Vagina (tissue), 2 donors: ENCODE measurements around the gene DKC1. TPM values are rescaled to one million over a fixed set of nuclear protein-coding genes. Genes with fewer than 3 reads are reported as not detected.

ENCODE experiments used
- DNase-seq, 2 donors: peaks; one replicate each; pipeline ENCODE4 v3.0.0-alpha.2; 2017; ENCODE audit errors: extremely low spot score in 2 of 2
- H3K27ac ChIP-seq: fragments of 200-600 bp; sonication (generic); one replicate; pipeline ENCODE4 v1.5.1; 2019
- H3K27me3 ChIP-seq: fragments of 200-600 bp; sonication (generic); one replicate; pipeline ENCODE4 v1.5.1; 2019
- H3K36me3 ChIP-seq, 2 donors: fragments of 200-600 bp; sonication (generic); one replicate each; pipeline ENCODE4 v1.5.1; 2017 to 2019
- H3K4me1 ChIP-seq: fragments of 200-600 bp; sonication (generic); one replicate; pipeline ENCODE4 v1.5.1; 2019
- H3K4me3 ChIP-seq, 2 donors: fragments of 200-600 bp; sonication (generic); 1 replicate in 1 of 2; 2 replicates in 1 of 2; pipeline ENCODE4 v1.5.1; 2016 to 2019
- H3K9me3 ChIP-seq: fragments of 200-600 bp; sonication (generic); one replicate; pipeline ENCODE4 v1.5.1; 2019
- CTCF ChIP-seq, 3 experiments: fragments of 450-650 bp in 2 of 3; fragments of 200-600 bp in 1 of 3; sonication (generic) in 1 of 3; IDR thresholded peaks; one replicate each; pipeline ENCODE4 v1.5.1; 2017 to 2019; ENCODE audit warnings: antibody characterized with exemption in 3 of 3, mild to moderate bottlenecking in 2 of 3, moderate library complexity in 2 of 3
- POLR2A ChIP-seq, 2 donors: fragments of 450-650 bp; IDR thresholded peaks; one replicate each; pipeline ENCODE4 v1.6.1; 2017; ENCODE audit warnings: antibody characterized with exemption in 2 of 2, mild to moderate bottlenecking in 2 of 2, moderate library complexity in 2 of 2
- POLR2AphosphoS5 ChIP-seq, 2 donors: sonication (generic); formaldehyde crosslinking; IDR thresholded peaks; one replicate each; pipeline ENCODE4 v1.9.0; 2017; ENCODE audit warnings: antibody characterized with exemption in 2 of 2, mild to moderate bottlenecking in 2 of 2, low read depth in 1 of 2; ENCODE audit not compliant: insufficient read depth in 1 of 2
- intact Hi-C: fragments of 100-400 bp; cut with DNase I; formaldehyde crosslinking; loops from one replicate; pipeline ENCODE4 v1.15.1; 2023
- total RNA-seq: library from RNA; depleted of rRNA; stranded (reverse); fragments of >200 nt; gene quantifications from one replicate; pipeline ENCODE4 v1.2.3, GENCODE V29; 2016

DKC1 gene
- total RNA-seq, 1 donor from 2014 or later = 22.8 TPM

- no peak for TF ChIP-seq CTCF (IDR thresholded peaks at IDR 0.05)
- no peak for TF ChIP-seq POLR2AphosphoS5 (IDR thresholded peaks at IDR 0.05; ENCODE audit: insufficient read depth in 1 of 2, low read depth in 1 of 2)
- TF ChIP-seq POLR2A (IDR thresholded peaks at IDR 0.05) = no peak
- Histone ChIP-seq H3K36me3 (no peaks in the 10 kb centered on the region), H3K4me3 (no peak overlapping the region), H3K27ac (no peak overlapping the region), H3K9me3 (no peaks in the 10 kb centered on the region), H3K4me1 (peaks cover 9% of the 10 kb centered on the region), H3K27me3 (no peaks in the 10 kb centered on the region)
- DNase-seq = no peak
- intact Hi-C loops = no loop called here
These were observed 38.0 kb downstream of the DKC1 start for GRCh38 chrX:154800478-154801210.

DNA sequence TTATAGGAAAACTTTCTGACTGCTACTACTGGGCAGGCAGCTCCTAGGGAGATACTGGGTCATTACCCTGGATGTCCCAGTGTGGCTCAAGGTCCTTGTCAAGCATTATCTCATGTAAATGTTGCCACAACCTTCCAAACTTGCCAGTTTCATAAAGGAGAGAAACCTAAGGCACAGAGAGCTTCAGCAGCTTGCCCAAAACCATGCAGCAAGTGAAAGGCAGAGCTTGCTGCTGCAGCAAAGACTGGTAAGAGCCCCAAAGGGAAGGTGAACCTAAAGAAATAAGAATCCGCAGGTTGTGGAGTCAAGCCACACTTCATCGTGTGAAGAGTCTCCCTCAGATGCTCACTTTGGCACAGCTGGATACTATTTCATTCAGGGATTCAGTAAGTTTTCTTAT is 40.3 kb downstream of the DKC1 start:
- Histone ChIP-seq H3K4me1 (peaks cover 15% of the 10 kb centered on the region), H3K27ac (no peak overlapping the region), H3K36me3 (no peaks in the 10 kb centered on the region), H3K9me3 (no peaks in the 10 kb centered on the region), H3K4me3 (no peak overlapping the region), H3K27me3 (no peaks in the 10 kb centered on the region)
- TF ChIP-seq CTCF (IDR thresholded peaks at IDR 0.05) (no peak), POLR2A (IDR thresholded peaks at IDR 0.05) (no peak)
- DNase-seq = no peak
- intact Hi-C loops = no loop called here

DNA sequence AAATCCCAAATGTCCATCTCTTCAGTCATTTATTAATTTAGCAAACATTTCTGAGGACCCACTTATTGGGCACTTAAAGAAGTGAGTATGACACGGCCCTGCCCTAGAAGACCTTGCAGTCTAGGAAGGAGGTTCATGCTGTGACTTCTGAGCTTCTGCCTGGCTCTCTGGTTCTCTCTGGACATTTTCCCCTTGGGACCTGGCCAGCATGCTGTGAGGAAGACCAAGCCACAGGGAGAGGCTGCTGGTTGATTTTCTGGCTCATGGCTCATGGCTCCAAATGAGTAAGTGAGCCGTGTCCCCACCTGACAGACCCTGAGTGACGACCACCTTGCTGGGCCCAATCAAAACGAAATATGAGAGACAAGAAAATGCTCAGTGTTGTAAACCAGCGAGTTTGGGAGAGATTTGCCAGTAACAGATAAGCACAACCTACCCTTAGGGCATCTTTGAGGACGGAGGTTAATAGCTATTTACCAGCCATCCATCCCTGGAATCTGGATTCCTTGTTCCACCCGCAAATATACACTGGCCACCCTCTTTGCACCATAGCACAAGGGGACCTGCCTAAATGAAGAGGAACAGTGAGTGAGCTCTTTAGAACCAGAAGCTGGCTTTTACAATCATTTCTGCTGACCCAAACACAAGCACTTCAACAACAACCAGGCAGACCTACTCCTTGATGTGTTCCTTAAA is 41.7 kb downstream of the DKC1 start:
- H3K36me3 ChIP-seq = no peaks in the 10 kb centered on the region
- peak overlapping the region; percentile 52 to 60 for H3K4me3 ChIP-seq
- no peaks in the 10 kb centered on the region for H3K9me3 ChIP-seq
- no peak overlapping the region for H3K27ac ChIP-seq
- peaks cover 15% of the 10 kb centered on the region for H3K4me1 ChIP-seq
- no peak for DNase-seq
- intact Hi-C loops = no loop called here
- no peak for TF ChIP-seq POLR2A (IDR thresholded peaks at IDR 0.05)
- no peak for TF ChIP-seq POLR2AphosphoS5 (IDR thresholded peaks at IDR 0.05; ENCODE audit: insufficient read depth in 1 of 2, low read depth in 1 of 2)
- TF ChIP-seq CTCF (IDR thresholded peaks at IDR 0.05) = no peak
- H3K27me3 ChIP-seq = no peaks in the 10 kb centered on the region

DNA sequence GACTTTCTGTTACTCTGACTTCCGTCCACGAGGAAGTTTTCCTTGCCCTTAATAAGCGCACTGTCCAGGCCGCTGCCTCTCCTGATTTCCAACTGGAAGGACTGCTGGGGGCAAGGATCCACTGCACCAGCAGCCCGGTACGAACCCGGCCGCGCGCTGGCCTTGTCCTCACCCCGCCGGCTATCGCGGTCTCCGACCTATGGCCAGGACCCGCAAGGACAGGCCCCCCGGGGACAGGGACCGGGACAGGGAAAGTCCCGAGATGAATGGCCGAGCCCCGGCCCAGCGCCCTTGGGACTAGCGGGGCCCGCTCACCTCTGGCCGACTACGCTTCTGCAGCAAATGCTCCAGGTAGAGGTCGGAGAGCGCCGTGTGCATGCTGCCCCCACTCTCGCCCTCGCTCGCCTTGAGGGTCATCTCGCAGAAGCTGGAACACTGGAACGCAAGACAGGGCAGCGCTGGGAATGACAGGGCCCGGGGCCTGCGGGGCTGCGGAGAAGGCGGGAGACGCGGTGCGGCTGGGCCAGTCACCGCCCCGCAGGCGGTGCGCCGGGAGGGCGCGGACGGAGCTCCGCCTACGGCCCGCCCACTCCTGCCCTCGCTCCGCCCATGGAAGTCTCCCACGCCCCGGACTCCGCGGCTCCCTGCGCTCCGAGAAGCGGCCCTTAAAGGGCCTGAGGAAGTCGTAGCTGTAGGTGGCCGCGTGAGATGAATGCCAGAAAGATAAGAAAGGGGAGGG is 42.5 kb downstream of the DKC1 start, which contains the start of gene MPP1:
TSS of gene MPP1 (minus strand) at position 529 of the 739 bp plus-strand sequence. CDS start at position 417, 112 bp downstream.
- Histone ChIP-seq H3K27ac (peak within 1 kb of the TSS; percentile 60), H3K27me3 (no peaks in the 10 kb centered on the region), H3K9me3 (no peaks in the 10 kb centered on the region), H3K4me3 (peak within 1 kb of the TSS; percentile 52 to 60), H3K36me3 (no peaks in the 10 kb centered on the region), H3K4me1 (peaks cover 15% of the 10 kb centered on the region)
- intact Hi-C loops = no loop called here
- TF ChIP-seq POLR2A (IDR thresholded peaks at IDR 0.05) = no peak
- TF ChIP-seq POLR2AphosphoS5 (IDR thresholded peaks at IDR 0.05; ENCODE audit: insufficient read depth in 1 of 2, low read depth in 1 of 2) = peak in 1 of 2 donors; percentile 62
- no peak for DNase-seq

- TF ChIP-seq POLR2AphosphoS5 (IDR thresholded peaks at IDR 0.05; ENCODE audit: insufficient read depth in 1 of 2, low read depth in 1 of 2) (peak in 1 of 2 donors; percentile 6), POLR2A (IDR thresholded peaks at IDR 0.05) (no peak)
- Histone ChIP-seq H3K27ac (peak overlapping the region; percentile 57), H3K27me3 (no peaks in the 10 kb centered on the region), H3K4me3 (peak overlapping the region; percentile 52 to 60), H3K9me3 (no peaks in the 10 kb centered on the region), H3K4me1 (peaks cover 15% of the 10 kb centered on the region), H3K36me3 (no peaks in the 10 kb centered on the region)
- no peak for DNase-seq
- intact Hi-C loops = no loop called here
These were observed 43.0 kb downstream of the DKC1 start for GRCh38 chrX:154805696-154806091.
